Loucy (cell line): Measurements from ENCODE around the gene KRT17.
A peak's percentile ranks its signal among the peaks of the same experiment; 100 is the strongest.

ENCODE experiments used
- H2AFZ ChIP-seq: fragments of 200-600 bp; sonication (generic); 2 replicates; pipeline ENCODE4 v1.6.0; 2016; ENCODE audit warnings: antibody characterized with exemption, mild to moderate bottlenecking, low read length, moderate library complexity
- H3F3A ChIP-seq: fragments of 200-600 bp; 2 replicates; pipeline ENCODE4 v1.6.0; 2016; ENCODE audit warnings: antibody characterized with exemption, low read depth, mild to moderate bottlenecking
- H3K27me3 ChIP-seq: fragments of 200-600 bp; sonication (generic); 2 replicates; pipeline ENCODE4 v1.6.1; 2014; ENCODE audit warnings: low read length, mild to moderate bottlenecking; ENCODE audit not compliant: insufficient read depth, poor library complexity, severe bottlenecking
- H3K36me3 ChIP-seq: fragments of 200-600 bp; sonication (generic); 2 replicates; pipeline ENCODE4 v1.6.1; 2016; ENCODE audit warnings: low read length; ENCODE audit not compliant: insufficient read depth
- H3K4me1 ChIP-seq: fragments of 200-600 bp; sonication (generic); 2 replicates; pipeline ENCODE4 v1.5.1; 2014; ENCODE audit warnings: low read length, mild to moderate bottlenecking; ENCODE audit not compliant: insufficient read depth, poor library complexity, severe bottlenecking
- H3K4me2 ChIP-seq: fragments of 200-600 bp; sonication (generic); 2 replicates; pipeline ENCODE4 v1.6.0; 2014; ENCODE audit warnings: antibody characterized with exemption, low read length, low read depth, mild to moderate bottlenecking; ENCODE audit not compliant: poor library complexity, severe bottlenecking
- H3K4me3 ChIP-seq: fragments of 200-600 bp; sonication (generic); 2 replicates; pipeline ENCODE4 v1.5.1; 2014; ENCODE audit warnings: low read length, mild to moderate bottlenecking, mixed read lengths; ENCODE audit not compliant: poor library complexity, severe bottlenecking
- H3K79me2 ChIP-seq: fragments of 200-600 bp; sonication (generic); 2 replicates; pipeline ENCODE4 v1.6.1; 2014; ENCODE audit warnings: low read length; ENCODE audit not compliant: insufficient read depth
- H3K9ac ChIP-seq: fragments of 200-600 bp; sonication (generic); 2 replicates; pipeline ENCODE4 v1.6.0; 2014; ENCODE audit warnings: mild to moderate bottlenecking, low read depth, low read length, moderate library complexity; ENCODE audit not compliant: poor library complexity, severe bottlenecking
- H3K9me2 ChIP-seq: fragments of 200-600 bp; sonication (generic); replicated peaks from 2 replicates; pipeline ENCODE4 v1.6.1; 2016; ENCODE audit warnings: low read depth, low read length, mixed read lengths
- H3K9me3 ChIP-seq: fragments of 200-600 bp; sonication (generic); 2 replicates; pipeline ENCODE4 v1.6.1; 2014; ENCODE audit warnings: mild to moderate bottlenecking, antibody characterized with exemption, low read length, low read depth; ENCODE audit not compliant: insufficient read depth
- H4K20me1 ChIP-seq: fragments of 200-600 bp; sonication (generic); 2 replicates; pipeline ENCODE4 v1.6.0; 2014; ENCODE audit warnings: antibody characterized with exemption, low read length, mild to moderate bottlenecking; ENCODE audit not compliant: insufficient read depth, poor library complexity, severe bottlenecking
- EZH2phosphoT487 ChIP-seq: fragments of 200-600 bp; IDR thresholded peaks from 2 replicates; pipeline ENCODE4 v1.6.1; 2018; ENCODE audit warnings: antibody characterized with exemption, mild to moderate bottlenecking, moderate library complexity, borderline replicate concordance
- TF ChIP-seq, protein P1 (sequence below): fragments of 200-600 bp; sonication (generic); conservative IDR thresholded peaks from 2 replicates; pipeline ENCODE4 v1.5.1; 2014; ENCODE audit warnings: mild to moderate bottlenecking, antibody characterized with exemption, low read length

KRT17 gene

DNA sequence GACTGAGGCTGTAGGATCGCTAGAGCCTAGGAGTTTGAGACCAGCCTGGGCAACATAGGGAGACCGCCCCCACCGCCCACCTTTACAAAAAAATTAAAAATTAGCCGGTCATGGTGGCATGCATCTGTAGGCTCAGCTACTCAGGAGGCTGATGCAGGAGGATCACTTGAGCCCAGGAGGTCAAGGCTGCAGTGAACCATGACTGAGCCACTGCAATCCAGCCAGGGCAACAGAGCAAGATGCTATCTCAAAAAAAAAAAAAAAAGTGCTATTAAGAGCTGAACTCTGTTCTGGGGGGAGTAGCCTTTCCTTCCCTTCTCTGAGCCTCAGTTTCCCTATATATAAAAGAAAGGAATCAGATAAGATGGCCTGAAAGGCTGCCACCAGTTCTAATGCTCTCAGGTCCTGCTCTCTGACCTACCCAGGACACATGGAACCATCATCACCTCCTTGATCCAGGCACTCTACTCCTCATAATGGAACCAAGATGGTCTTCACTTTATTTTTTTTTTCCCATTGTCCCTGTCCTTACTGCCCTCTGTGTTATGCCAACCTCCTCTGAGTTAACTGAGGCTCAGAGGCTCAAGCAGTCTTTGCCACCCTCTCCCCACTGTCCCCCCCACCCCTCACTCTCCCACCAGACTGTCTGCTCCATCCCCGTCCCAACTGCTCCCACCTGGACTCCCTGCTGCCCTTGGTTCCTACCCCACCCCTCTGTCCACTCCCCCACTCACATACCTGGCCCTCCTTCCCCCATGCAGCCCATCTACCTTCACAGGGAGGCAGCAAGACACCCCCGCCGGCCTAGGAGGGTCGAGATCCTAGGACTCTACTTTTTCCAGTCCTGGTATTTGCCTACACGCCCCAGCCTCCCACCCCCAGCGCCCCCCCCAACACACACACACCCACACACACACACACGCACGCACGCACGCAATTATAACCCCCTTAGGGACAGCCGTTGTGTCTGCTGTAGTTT, 40.5 kb upstream of the KRT17 start:
- no peaks in the 10 kb centered on the region for H3K79me2 ChIP-seq
- H3K9me3 ChIP-seq: no peaks in the 10 kb centered on the region
- no peaks in the 10 kb centered on the region for H3K9me2 ChIP-seq
- H3F3A ChIP-seq: no peaks in the 10 kb centered on the region
- H2AFZ ChIP-seq: peak overlapping the region; percentile 99
- H3K36me3 ChIP-seq: no peaks in the 10 kb centered on the region
- H3K4me3 ChIP-seq: peak overlapping the region; percentile 77
- peak overlapping the region; percentile 69 for H3K9ac ChIP-seq
- peaks cover 23% of the 10 kb centered on the region for H3K4me1 ChIP-seq
- H3K27me3 ChIP-seq: no peaks in the 10 kb centered on the region
- TF ChIP-seq EZH2phosphoT487: no peak
- TF ChIP-seq, protein P1, sequence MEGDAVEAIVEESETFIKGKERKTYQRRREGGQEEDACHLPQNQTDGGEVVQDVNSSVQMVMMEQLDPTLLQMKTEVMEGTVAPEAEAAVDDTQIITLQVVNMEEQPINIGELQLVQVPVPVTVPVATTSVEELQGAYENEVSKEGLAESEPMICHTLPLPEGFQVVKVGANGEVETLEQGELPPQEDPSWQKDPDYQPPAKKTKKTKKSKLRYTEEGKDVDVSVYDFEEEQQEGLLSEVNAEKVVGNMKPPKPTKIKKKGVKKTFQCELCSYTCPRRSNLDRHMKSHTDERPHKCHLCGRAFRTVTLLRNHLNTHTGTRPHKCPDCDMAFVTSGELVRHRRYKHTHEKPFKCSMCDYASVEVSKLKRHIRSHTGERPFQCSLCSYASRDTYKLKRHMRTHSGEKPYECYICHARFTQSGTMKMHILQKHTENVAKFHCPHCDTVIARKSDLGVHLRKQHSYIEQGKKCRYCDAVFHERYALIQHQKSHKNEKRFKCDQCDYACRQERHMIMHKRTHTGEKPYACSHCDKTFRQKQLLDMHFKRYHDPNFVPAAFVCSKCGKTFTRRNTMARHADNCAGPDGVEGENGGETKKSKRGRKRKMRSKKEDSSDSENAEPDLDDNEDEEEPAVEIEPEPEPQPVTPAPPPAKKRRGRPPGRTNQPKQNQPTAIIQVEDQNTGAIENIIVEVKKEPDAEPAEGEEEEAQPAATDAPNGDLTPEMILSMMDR: no peak
- no peaks in the 10 kb centered on the region for H4K20me1 ChIP-seq
- H3K4me2 ChIP-seq: peak overlapping the region; percentile 91

DNA sequence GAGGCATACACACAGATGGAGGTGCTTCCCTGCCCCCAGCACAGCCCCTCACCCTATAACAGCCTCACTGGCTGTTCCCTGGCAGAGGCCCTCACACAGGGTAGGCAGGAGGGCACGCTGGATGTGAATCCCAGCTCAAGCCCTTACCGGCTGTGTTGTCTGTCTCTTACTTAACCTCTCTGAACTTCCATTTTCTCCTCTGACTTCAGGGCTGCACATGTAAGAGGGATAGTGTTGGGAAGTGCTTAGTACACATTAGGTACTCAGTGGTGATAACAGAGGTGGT, 39.7 kb upstream of the KRT17 start:
- no peaks in the 10 kb centered on the region for H3K27me3 ChIP-seq
- H3K4me1 ChIP-seq: peaks cover 23% of the 10 kb centered on the region
- no peak overlapping the region for H3K9ac ChIP-seq
- TF ChIP-seq, protein P1: no peak
- TF ChIP-seq EZH2phosphoT487: no peak
- H3K9me2 ChIP-seq: no peaks in the 10 kb centered on the region
- H3K4me2 ChIP-seq: no peak overlapping the region
- H2AFZ ChIP-seq: no peak overlapping the region
- no peaks in the 10 kb centered on the region for H3K9me3 ChIP-seq
- no peaks in the 10 kb centered on the region for H3K79me2 ChIP-seq
- H3K36me3 ChIP-seq: no peaks in the 10 kb centered on the region
- no peaks in the 10 kb centered on the region for H3F3A ChIP-seq
- H3K4me3 ChIP-seq: no peak overlapping the region
- no peaks in the 10 kb centered on the region for H4K20me1 ChIP-seq

DNA sequence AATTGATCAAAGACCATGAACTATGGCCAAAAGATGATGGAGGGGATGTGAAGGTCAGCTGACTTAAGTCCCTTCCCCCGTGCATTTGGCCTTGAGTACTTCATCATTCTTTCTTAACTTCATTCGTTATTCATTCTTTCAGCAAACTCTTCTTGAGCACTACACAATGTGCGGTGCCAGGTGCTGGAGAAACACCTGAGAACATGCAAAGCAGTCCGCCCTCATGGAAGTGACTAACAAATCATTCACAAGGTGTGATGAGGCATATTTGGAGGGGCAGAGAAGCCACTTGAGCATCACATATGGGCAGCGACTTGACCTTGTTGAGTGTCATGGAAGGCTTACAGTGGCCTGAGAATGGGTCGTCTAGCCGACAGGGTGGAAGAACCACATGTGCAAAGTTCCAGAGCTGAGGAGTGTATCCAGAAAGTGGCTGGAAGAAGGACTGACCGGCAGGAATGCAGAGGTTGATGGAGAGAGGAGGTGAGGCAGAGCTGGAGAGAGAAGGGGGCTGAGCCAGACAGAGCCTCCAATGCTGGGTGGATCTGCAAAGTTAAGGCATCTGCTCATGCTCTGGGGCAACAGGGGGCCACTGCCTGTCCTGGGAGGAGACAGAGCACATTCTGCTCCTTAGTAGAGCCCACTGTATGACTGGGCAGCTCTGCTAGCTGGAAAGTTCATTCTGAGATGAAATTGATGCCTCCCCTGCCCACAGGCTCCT, 39.2 kb upstream of the KRT17 start:
- Histone ChIP-seq H3K36me3 (no peaks in the 10 kb centered on the region), H3K27me3 (no peaks in the 10 kb centered on the region), H3K4me3 (no peak overlapping the region), H4K20me1 (no peaks in the 10 kb centered on the region), H3K4me1 (peaks cover 23% of the 10 kb centered on the region), H3K9me2 (no peaks in the 10 kb centered on the region), H3K9me3 (no peaks in the 10 kb centered on the region), H2AFZ (no peak overlapping the region), H3F3A (no peaks in the 10 kb centered on the region), H3K9ac (no peak overlapping the region), H3K4me2 (no peak overlapping the region), H3K79me2 (no peaks in the 10 kb centered on the region)
- TF ChIP-seq, protein P1: no peak
- no peak for TF ChIP-seq EZH2phosphoT487
